ELF-1 (cell line): Measurements from ENCODE around the gene SMIM13.
A peak's percentile ranks its signal among the peaks of the same experiment; 100 is the strongest.

ENCODE experiments used
- DNase-seq: peaks from one replicate; pipeline ENCODE4 v3.0.0-alpha.2; 2016; ENCODE audit warnings: low read depth, low spot score

Gene SMIM13

DNA sequence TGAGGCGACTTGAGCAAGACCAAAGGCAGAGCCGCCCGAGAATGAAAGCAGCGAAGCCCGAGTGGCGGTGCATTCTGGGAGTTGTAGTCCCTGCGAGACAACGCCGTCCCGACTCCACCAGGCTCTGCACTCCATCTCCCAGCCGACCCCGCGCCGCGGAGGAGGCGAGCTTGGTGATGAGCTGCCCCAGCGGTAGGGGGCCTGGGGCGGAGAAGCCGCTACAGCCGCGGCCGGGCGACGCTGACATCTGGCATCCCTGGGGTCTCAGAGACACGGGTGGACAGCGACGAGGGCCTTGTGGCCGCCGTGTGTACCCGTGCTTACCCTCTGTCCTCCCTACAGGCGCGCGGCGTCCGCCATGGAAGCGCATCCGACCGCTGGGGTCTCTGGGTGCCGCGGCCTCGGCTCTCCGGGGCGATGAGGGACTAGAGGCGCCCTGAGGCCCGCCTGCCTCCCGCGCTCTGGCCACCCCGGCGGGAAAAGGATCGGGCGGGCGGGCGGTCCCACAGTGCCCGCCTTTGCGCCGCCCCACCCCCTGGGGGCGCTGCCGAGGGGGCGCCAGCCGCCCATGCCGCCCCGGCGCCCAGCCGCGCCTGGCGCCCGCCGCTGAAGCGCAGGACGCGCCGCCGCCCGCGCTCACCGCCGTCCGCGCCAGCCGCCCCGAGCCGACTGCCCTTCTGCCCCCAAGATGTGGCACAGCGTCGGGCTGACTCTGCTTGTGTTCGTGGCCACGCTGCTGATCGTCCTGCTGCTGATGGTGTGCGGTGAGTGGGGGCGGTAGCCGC is at the start of gene SMIM13:
TSS of gene SMIM13 (plus strand) at position 209 of the 785 bp plus-strand sequence. CDS start at position 689, 480 bp downstream.
- peak; percentile 99 for DNase-seq

DNA sequence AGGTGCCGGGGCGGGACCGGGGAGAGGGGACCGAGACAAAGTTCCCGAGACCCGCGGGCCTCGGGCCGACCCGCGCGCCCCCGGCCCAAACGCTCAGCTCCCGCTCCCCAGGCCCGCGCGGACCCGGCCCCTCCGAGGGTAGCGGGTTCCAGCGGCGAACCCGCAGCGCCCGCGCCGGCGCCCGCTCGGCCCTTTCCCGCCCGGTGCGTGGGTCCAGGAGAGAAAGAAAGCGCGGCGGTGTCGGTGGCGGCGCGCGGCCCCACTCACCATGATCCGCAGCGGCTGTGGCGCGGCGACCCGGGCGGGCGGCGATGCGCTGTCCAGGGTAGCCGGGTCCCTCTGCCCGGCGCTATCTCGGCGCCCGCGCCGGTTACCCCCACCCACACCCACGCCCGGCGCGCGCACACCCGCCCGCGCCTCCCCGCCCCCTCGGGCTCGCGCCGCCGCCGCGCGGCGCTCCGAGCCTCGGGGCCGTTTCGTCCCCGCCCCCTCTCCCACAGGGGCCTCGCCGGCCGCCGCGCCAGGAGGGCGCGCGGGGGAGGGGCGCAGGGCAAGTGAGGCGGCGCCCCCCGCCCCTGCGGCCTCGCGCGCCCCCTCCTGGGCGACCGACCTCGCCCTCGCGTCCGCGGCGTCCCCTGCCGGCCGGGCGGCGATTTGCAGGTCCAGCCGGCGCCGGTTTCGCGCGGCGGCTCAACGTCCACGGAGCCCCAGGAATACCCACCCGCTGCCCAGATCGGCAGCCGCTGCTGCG is 49.5 kb upstream of the SMIM13 start, which contains the start of gene ELOVL2:
TSS of gene ELOVL2 (minus strand) at position 345 of the 751 bp plus-strand sequence. CDS start at position 270, 75 bp downstream.
- DNase-seq = peak; percentile 51

DNA sequence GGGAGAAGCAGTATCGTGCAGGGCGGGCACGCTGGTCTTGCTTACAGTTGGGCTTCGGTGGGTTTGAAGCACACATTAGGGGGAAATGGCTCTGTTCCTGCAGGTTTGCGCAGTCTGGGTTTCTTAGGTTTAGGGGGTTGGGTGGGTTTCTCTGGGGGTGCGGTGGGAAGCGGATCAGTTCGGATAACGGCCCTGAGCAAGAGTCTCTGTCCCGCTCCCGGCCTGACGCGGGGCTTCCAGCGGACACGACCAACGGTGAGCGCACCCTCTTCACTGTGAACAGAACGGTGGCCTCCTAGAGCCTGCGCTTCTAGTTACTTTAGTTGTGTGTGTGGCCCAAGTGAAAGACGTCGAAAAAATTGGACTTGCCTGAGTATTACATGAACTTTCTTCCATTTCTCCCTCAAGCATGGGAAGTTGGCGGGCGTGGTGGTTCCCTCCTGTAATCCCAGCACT is 48.9 kb upstream of the SMIM13 start:
- DNase-seq = peak; percentile 14

DNA sequence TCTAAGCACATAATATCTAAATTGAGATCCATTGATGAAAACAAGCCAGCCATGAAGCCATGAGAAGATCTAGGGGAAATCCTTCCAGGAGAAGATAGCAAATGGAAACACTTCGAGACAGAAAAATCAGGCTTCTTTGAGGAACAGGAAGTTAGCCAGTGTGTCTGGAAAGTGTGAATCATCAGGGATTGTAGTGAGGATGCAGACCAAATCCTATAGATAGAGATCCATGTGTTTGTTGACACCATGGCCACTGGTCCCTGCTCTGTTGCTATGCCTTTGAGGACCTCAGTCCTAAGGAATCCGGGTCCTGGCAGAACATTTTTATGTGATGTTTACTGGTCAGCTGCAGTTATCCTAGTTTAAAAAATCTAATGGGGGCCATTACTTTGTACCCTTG is 42.9 kb upstream of the SMIM13 start:
- DNase-seq = peak; percentile 34

DNA sequence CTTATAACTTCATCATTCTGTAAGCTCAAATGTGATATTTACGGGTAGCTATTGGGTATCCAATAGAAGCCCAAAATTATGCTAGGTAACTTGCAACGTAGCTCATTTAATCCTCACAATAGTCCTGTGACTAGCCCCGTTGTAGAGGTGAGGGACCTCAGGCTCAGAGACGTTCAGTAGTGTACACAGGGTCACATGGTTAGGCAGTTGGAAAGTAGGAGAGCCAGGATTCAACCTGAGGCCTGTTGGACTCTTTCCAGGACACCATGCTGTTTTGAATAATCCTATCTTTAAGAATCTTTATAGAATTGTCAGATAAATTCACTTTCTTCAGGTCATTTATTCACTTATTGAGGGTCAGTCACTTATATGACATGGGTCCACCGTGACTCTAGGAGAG is 40.3 kb upstream of the SMIM13 start:
- DNase-seq = no peak

DNA sequence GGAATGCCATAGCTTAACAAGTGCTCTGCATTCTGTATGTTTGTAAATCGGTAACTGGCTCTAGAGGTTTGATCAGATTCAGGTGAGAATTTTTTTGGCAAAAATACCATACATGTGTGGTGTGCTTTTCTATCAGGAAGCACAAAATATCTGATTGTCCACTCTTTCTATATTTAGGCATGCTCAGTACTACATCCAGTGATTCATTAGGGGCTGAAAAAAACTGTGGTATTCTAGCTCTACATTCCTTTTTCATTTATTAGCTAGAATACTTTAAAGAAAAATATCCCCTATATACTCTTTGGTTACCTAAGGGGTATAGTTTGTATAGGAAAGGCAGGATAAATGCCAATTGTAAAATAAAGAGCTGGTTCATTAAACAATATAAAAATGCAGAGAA is 38.9 kb upstream of the SMIM13 start:
- DNase-seq = no peak

DNA sequence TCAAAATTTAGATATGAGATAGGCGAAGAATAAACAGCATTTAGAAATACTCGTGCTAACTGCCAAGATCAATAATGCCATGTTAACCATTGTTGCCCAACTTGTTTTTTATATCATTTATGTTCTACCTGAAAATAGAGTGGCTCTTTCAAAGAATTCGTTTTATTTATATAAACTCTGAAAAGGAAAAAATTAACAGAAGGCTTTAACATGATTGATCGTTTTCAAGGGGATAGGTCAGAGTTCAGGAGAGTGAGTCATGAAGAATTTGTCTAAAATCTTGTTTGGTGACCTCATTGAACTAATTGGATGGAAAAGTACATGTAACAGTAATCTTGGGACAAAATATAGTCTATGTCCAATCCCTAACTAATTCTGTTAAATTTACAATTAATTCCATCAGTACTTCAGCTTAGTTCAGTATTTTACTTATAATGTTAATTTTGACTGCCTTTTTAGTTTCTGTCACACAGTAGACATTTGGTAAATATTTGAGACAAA is 38.5 kb upstream of the SMIM13 start:
- DNase-seq = no peak

DNA sequence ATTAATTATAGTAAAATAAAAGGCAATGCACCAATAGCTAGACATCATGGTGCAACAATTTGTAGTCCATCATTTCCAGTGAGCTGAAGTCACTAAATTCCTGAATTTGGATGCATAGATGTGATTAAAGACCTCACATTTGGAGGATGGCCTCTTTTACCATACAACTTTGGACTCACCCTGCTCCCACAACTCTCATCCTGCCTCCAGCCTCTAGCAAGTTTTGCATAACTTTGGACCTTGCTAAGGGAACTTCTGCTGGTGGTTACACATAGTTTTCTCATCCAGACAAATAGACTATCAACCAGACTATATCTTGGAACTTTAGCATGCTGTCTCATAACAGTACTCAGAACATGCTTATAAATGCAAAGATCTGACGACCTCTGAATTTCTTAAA is 36.8 kb upstream of the SMIM13 start:
- DNase-seq = no peak

DNA sequence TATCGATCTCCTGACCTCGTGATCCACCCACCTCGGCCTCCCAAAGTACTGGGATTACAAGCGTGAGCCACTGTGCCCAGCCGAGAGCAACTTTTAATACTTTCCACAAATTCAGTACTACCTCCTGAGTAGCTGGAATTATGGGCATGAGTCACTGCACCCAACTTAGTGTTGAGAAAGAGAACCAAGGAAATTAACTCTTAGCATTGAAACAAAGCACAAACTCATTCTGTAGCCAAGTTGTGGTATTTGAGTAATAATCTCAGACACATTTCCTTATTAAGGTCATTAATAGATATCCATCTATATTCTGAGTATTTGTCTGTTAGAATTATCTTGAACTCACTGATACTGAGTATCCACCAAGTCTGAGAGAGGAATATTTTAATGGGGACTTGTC is 35.2 kb upstream of the SMIM13 start:
- no peak for DNase-seq

DNA sequence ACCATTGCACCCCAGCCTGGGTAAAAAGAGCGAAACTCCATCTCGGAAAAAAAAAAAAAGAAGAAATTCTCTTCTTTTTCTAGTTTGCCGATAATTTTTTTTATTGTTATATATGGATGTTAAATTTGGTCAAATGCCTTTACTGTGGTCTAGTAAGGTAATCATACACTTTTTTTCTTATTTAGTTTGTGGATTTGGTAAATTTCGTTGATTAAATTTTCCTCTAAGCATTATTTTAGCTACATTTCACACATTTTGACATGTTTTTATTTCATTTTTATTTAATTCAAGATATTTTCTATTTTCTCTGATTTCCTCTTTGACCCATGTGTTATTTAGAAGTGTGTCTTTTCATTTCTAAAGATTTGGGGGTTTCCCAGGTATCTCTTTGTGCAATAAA is 31.6 kb upstream of the SMIM13 start:
- DNase-seq = no peak

DNA sequence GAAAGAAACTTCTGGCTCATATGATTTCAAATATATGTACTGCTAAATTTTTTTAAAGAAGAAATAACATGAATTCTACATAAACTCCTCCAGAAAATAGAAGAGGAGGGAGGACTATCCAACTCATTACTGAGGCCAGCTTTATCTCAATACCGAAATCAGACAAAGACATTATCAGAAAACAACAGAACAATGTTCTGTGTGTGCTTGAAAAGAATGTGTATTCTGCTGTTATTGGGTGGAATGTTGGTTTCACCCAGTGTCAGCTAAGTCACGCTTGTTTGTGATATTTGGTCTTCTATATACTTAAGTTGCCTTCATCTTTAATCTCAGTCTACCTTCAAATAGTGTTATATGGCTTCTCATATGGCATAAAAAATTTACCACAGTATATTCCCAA is 30.9 kb upstream of the SMIM13 start:
- no peak for DNase-seq

DNA sequence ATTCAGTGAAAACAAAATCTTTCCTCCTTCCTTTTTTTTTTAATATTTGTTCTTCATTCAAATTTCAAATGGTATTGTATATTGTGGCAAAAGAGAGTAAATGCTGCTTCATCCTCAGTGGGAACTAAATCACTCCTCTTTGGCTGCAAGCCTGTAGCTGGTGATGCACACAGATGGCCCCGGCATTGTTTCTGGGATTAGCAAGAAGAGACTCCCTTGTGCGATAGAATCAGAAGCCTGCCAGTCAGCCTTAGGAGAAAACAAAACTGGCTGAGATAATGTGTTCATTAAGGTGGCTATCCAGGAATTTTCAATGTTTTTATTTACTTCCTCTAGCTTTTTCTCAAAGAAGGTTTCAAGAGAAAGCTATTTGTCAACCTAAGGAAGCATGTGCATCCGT is 28.8 kb upstream of the SMIM13 start:
- no peak for DNase-seq

DNA sequence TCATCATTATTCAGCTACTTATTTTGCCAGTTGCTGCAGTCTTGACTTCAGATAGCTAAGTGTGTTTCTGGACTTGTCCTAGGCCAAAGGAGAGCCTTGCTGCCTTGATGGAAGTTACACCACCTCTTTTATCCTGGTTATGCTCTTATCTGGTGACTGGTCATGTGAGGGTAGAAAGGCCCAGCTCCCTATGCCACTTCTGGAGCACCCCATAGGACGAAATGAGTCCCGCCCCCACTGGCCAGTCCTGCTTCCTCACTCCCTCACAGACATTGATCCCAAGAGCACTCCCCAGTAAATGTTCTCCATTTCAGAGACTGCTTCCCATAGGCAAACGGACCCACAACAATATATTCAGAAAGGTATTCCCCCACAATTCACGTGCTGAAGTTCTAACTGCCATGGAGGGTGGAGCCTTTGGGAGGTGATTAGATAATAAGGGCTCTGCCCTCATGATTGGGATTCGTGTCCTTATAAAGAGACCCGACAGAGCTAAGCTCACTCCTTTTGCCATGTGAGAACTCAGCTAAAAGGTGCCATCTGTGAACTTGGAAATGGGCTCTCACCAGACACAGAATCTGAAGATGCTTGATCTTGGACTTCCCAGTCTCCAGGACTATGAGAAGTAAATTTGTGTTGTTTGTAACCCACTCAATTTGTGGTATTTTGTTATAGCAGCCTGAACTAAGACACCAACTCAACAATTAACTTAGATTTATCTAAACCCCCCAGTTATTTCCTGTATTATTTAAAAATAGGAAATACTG is 28.0 kb upstream of the SMIM13 start:
- no peak for DNase-seq

DNA sequence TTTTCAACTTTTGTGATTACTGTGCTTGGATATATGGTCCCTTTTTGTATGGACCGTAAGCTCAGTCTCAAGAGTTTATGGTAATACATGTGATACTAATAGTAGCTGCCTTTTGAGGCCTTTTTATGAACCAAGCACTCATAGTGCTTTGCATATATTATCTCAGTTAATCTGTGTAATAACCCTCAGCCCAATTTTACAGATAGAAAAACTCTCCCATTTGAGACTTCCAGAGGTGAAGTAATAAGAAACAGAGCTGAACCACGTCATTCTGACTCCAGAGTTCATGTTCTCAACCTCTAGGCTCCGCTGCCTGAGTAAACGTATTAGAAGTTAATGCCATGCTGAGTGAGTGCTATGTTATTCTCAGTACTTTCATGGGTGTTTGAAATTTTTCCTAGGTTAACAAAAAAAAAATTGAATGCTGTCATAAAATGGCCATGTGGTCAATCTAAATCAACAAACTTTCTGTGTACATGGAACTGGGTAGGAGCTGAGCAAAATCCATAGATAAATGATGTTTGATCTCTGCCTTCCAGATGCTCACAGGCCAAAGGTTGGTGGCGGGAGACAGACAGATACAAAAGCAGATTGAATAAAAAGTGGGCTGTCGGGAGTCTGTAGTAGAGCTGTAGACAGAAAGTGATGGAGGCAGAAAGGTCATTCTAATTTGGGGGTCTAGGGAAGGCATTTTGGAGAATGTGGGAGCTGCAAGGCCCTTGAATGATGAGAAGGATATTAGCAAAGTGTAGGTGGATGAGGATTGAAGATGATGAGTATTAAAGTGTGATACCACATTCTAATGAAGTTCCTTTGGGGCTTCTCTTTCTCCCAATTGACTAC is 26.9 kb upstream of the SMIM13 start:
- DNase-seq = no peak

DNA sequence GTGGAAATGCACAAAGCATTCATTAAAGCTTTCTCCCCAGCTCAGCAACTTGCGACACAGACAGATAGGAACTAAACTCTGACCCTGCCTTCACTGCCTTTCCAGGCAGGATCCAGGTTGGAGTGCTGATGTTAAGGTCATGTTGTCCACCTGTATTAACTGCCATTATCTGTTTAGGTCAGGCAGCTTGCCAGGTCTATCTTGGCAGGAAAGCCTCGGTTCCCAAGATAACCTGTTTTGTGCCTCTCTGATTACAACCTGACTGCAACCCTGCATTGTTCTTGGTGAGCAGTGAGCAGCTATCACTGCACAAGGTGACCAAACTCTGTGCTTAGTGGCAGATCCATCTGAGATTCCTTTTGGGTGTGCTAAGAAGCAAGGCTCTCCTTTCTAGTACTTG is 26.3 kb upstream of the SMIM13 start:
- no peak for DNase-seq

DNA sequence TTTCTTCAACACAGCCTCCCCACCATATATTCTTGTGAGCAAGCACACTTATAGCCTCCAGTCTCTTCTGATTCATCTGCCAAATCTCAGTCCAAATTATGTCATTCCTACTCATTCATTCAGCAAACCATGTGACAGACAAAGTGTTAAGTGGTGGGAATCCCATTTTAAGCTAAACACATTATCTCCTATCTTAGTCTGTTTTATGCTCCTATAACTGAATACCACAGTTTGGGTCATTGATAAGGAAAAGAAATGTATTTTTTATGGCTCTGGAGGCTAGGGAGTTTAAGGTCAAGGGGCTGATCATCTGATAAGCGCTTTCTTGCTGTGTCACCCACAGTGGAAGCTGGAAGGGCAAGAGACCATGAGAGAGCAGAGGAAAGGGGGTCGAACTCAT is 23.9 kb upstream of the SMIM13 start:
- DNase-seq = no peak

DNA sequence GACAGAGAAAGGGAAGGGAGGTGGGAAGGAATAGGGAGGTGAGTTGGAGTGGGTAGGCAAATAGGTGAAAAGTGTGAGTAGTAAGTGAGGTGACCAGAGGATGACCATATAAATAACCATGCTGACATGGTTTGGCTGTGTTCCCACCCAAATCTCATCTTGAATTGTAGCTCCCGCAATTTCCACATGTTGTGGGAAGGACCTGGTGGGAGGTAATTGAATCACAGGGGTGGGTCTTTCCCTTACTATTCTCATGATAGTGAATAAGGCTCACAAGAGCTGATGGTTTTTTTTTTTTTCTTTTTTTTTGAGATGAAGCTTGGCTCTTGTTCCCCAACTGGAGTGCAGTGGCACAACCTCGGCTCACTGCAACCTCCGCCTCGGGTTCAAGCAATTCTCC is 21.5 kb upstream of the SMIM13 start:
- no peak for DNase-seq

DNA sequence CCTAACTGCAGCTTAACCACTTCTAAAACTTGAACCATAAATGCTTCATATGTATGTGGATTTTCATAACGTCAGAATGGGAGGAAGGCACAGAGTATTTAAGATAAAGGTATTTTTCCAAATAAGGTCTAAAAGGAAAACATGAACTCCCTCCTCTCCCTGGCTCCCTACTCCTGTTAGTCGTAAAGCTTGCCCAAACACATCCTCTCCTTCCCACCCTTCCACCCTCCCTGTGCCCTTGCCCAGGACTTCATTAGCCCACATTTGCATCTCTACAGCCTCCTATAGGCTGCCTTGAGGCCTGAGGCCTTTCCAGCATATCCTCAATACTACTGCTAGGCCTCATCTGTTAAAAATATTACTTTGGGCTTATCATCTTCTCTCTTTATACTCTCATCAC is 17.1 kb upstream of the SMIM13 start:
- no peak for DNase-seq

DNA sequence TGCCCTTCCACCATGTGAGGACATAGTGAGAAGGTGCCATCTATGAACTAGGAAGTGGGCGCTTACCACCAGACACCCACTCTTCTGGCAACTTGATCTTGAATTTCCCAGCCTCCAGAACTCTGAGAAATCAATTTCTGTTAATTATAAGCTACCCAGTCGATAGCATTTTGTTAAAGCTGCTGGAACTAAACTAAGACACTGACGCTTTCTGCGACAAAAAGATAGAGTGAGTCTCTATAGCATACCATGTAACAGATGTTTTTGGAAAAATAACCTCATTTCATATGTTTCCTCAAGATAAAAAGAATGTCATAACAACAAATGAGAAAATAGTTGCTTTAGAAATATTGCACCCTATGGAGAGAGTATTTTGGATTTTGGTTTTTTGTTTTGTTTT is 15.4 kb upstream of the SMIM13 start:
- DNase-seq = no peak

DNA sequence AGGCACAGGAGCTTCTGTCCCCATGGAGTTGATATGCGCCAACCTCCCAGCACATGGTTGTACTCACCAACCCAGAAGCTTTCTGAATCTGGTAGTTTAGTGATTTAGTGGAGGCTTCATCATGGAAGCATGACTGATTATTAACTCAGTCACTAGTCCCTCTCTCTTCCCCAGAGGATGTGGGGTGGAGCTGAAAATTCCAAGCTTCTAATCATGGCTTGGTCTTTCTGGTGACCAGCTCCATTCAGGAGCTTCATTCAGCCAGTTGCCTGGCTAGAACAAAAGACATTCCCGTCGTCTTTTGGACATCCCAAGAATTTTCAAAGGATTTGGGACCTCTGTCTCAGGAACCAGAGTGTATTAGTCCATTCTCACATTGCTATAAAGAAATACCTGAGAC is 13.3 kb upstream of the SMIM13 start:
- no peak for DNase-seq

DNA sequence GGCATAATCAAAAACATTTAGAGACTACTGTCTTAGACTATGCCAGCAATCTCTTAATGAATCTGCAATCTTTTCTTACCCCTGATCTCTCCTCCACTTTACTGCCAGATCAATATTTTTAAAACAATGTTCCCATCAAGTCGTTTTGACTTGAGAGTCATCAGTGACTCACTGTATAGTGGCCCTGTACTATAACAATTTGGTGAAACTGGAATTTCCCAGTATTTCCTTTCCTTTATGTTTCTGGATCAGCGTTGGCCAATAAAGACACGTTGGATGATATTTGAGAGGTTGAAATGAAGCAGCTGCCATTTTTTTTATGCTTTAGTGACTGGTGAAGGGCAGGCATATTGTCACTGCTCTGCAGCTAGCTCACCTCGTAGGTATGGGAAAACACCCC is 10.1 kb upstream of the SMIM13 start:
- DNase-seq = no peak
